NT2/D1 (cell line): ENCODE measurements around the gene C2orf68.

Experiments used
- SUZ12 ChIP-seq: IDR thresholded peaks from 2 replicates; pipeline ENCODE4 v1.6.1; 2011; ENCODE audit not compliant: insufficient read length, insufficient read depth; ENCODE audit errors: extremely low read depth
- YY1 ChIP-seq: IDR thresholded peaks from 2 replicates; pipeline ENCODE4 v1.6.1; 2011; ENCODE audit not compliant: insufficient read length, insufficient read depth
- ZNF274 ChIP-seq: IDR thresholded peaks from 2 replicates; pipeline ENCODE4 v1.6.1; 2011; ENCODE audit warnings: mild to moderate bottlenecking, low read depth, low read length

DNA sequence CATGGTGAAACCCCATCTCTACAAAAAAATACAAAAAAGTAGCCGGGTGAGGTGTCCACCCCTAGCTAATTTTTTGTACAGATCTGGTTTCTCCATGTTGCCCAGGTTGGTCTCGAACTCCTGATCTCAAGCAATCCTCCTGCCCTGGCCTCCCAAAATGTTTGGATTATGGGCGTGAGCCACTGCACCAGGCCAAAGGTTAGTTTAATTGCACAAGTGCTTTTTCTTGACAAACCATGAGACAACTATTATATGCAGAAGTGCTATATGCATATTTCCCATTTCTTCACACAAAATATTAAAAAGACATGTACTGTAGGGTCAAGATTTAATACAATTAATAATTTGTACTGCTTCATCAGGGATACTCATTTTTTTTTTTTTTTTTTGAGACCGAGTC lies 45.6 kb downstream of the C2orf68 start:
- TF ChIP-seq ZNF274: no peak
- no peak for TF ChIP-seq YY1
- TF ChIP-seq SUZ12: no peak
